Fibroblast of the aortic adventitia (primary cell): Measurements from ENCODE around the gene NPNT. TPM values are rescaled to one million over a fixed set of nuclear protein-coding genes. Genes with fewer than 3 reads are reported as not detected.

Experiments used
- DNase-seq: peaks from one replicate; pipeline ENCODE4 v3.0.0-alpha.2; 2010; ENCODE audit warnings: low read depth
- H3K4me3 ChIP-seq: 2 replicates; pipeline ENCODE4 v1.5.1; 2011; ENCODE audit warnings: low read depth, mild to moderate bottlenecking, control low read depth, low read length, moderate library complexity
- total RNA-seq: library from RNA; depleted of rRNA; stranded (reverse); fragments of >200 nt; gene quantifications from 2 replicates; pipeline ENCODE4 v1.2.3, GENCODE V29; 2012; ENCODE audit warnings: low replicate concordance
- TF ChIP-seq, protein P1 (sequence below): IDR thresholded peaks from 2 replicates; pipeline ENCODE4 v1.5.1; 2011; ENCODE audit warnings: mild to moderate bottlenecking, low read length, control low read depth, inconsistent platforms; ENCODE audit not compliant: insufficient read depth

Gene NPNT
- total RNA-seq, 1 donor: not detected

DNA sequence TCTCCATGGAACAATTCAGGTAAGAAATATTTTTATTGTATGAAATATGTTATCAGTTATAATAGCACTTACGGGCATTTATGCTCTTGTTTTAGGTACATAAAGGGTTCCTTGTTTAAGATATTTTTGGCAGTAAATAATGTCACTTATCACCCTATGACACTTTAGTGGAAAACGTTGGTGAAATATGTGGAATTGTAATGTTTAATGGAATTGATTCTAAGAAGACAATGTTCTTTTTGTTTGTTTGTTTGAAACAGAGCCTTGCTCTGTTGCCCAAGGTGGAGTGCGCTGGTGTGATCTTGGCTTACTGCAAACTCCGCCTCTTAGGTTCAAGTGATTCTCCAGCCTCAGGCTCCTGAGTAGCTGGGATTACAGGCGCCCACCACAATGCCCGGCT is 17.4 kb downstream of the NPNT start:
- no peak overlapping the region for H3K4me3 ChIP-seq
- DNase-seq: no peak
- TF ChIP-seq, protein P1, sequence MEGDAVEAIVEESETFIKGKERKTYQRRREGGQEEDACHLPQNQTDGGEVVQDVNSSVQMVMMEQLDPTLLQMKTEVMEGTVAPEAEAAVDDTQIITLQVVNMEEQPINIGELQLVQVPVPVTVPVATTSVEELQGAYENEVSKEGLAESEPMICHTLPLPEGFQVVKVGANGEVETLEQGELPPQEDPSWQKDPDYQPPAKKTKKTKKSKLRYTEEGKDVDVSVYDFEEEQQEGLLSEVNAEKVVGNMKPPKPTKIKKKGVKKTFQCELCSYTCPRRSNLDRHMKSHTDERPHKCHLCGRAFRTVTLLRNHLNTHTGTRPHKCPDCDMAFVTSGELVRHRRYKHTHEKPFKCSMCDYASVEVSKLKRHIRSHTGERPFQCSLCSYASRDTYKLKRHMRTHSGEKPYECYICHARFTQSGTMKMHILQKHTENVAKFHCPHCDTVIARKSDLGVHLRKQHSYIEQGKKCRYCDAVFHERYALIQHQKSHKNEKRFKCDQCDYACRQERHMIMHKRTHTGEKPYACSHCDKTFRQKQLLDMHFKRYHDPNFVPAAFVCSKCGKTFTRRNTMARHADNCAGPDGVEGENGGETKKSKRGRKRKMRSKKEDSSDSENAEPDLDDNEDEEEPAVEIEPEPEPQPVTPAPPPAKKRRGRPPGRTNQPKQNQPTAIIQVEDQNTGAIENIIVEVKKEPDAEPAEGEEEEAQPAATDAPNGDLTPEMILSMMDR: no peak

DNA sequence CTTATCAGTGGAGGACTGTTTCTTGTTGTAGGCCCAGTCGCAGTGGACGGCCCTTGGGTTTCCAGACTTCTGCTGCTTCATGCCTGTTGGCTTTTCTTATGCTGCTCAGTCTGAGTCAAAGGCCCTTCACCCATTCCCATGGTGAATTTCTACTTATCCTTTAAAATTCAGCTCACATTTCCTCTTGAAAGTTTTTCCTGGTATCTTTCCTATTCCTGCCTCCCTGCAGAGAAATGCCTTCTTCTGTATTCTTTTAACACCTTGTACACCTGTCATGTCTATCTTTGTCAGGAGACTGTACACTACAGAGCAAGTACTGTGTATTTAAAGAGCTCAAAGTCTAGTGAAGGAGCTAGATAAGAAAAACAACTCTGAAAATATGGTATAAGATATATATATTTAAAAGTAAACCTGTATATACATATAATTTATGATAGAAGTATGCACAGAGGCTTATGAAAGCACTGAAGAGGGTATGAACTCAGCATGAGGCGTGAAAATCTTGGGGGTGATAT is 22.0 kb downstream of the NPNT start:
- TF ChIP-seq, protein P1: no peak
- DNase-seq: no peak

DNA sequence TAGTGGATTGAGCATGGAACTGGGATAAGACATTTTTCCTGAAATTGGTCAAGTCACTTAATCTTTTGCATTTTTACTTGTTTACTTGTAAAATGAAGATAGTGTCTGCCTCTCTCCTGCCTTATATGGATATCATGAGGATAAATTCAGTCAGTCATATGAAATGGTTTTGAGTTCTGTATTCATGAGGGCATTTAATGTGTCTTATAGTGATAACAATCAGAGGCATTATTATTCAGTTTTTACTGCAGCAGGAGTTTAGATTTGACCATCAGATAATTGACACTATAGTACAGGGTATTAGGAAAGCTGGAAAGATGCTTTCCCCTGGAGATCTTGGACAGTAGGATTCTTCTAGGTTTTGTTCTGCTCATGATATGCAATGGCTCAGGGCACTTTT is 26.0 kb downstream of the NPNT start:
- no peak overlapping the region for H3K4me3 ChIP-seq
- DNase-seq: no peak
- TF ChIP-seq, protein P1: no peak

More for the DNA sequence above, 22.0 kb downstream of the NPNT start:
- no peak overlapping the region for H3K4me3 ChIP-seq

GRCh38 chr4:105923497-105924238 is 28.4 kb downstream of the NPNT start:
- TF ChIP-seq, protein P1: no peak
- DNase-seq: no peak
- H3K4me3 ChIP-seq: no peak overlapping the region

- no peak for DNase-seq
- no peak overlapping the region for H3K4me3 ChIP-seq
- TF ChIP-seq, protein P1: no peak
Observed at GRCh38 chr4:105924341-105924740, 29.1 kb downstream of the NPNT start.

DNA sequence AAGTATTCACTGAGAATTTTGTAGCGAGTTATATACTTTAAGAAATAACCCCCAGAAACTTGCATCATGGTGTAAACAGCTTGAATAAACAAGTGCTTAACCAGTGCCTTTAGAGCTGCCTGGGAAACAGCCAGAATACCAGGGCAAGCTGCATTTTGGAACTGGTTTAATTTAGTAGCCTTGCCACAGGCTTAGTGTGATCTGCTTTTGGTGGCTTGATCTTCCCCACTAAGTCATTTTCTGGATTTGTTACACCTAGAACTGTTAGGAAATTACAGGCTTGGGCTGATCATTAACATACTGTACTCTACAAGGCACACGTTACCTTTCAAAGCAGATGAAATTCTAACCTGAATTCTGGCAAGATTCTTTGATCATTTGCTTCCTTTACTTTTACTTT is 35.4 kb downstream of the NPNT start:
- TF ChIP-seq, protein P1: no peak
- no peak for DNase-seq
- H3K4me3 ChIP-seq: no peak overlapping the region

GRCh38 chr4:105933083-105933482 is 37.8 kb downstream of the NPNT start:
- no peak overlapping the region for H3K4me3 ChIP-seq
- DNase-seq: no peak
- TF ChIP-seq, protein P1: no peak
